ENCODE data around the gene INSYN1.

GRCh38 chr15:73800662-73801345 is 47.7 kb upstream of the INSYN1 start:
- TF ChIP-seq CTCF (IDR thresholded peaks at IDR 0.05) (no peak), EP300 (IDR thresholded peaks at IDR 0.05; ENCODE audit: low read depth) (no peak), POLR2A (IDR thresholded peaks at IDR 0.05) (no peak), POLR2AphosphoS5 (IDR thresholded peaks at IDR 0.05) (no peak)
